ENCODE results near the gene TDRD10.
A peak's percentile ranks its signal among the peaks of the same experiment; 100 is the strongest.
"Not testable (repeated sequence)": the region's sequence is repeated elsewhere in the genome, so short reads cannot be mapped to it uniquely, and the experiment has no call there.

TDRD10 gene

DNA sequence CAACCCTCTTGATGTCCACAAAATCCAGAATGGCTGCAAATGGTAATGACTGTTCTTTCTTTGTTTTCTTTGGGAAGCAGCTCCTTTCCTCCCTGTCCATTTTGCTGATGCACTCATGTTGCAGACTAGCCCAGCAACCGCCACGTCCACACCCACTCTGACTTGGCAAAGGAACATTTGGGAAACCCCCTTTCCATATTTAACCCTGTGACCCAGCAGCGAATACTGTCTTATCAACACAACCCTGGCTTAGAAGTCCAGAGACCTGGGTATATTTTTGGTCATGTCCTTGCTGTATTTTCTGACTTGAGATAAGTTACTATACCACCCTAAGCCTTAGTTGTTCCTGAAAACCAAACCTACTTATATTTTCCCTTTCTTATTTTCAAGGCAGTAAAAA lies 18.3 kb downstream of the TDRD10 start:
- DNase-seq, result no peak

DNA sequence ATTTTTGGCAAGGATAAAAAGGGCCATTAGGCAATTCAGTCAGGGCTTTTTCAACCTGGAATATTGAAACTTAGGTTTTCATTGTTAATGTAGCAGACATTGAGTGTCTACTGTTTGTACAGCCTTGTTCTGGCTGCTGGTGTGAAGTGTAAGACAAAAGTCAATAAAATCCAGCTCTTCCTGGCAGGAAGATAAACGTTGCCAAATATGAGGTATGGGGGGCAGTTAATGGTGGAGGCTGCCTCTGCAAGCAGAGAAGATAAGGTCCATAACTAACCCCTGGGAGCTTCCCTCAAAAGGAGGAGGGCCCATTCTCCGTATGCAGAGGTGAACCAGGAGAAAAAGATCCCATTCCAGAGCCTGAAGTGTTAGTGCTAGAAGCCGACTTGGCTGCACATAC lies 19.7 kb downstream of the TDRD10 start:
- DNase-seq, result no peak

DNA sequence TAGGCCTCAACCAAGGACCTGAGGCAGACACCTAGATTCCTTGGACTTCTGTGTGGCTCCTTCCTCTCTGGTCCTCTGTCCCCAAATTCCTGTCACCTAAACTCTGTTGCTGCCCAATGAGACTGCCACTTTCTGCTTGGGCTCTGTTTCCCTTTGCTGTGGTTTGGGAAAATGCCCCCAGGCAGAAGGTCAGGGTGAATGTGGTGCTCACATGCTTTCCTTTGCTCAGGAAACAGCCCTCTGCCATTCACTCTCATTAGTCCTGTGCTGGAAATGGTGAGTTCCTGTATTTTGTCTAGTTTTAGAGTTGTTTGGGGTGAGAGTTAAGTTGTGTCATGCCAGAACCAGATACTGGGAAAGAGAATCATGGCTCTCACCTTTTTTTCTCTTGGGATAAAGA lies 22.9 kb downstream of the TDRD10 start:
- DNase-seq, result no peak

DNA sequence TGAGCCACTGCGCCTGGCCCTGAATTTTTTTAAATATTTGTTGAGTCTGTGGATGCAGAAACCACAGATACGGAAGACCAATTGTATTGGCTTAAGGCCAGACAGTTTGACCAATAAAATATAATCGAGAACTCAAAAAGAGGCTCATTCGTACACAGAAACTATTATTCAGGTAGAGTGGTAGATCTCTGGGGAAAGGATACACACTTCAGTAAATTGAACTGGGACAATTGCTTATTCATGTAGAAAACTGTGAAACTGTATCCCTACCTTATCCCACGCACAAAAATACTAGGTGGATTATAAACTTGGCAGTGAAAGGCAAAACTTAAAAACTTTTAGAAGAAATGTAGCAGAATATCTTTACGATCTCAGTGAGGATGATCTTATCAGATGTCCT lies 25.2 kb downstream of the TDRD10 start:
- DNase-seq, result no peak

DNA sequence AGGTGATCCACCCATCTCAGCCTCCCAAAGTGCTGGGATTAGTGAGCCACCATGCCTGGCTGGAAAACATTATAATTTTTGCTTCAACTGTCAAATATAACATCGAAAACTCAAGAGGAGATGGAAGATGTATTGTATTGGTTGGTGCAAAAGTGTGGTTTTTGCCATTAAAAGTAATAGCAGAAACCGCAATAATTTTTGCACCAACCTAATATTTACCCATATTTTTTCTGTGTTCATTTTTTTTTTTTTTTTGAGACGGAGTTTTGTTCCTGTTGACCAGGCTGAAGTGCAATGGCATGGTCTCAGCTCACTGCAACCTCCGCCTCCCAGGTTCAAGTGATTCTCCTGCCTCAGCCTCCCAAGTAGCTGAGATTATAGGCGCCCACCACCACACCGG lies 27.3 kb downstream of the TDRD10 start:
- DNase-seq, result no peak

DNA sequence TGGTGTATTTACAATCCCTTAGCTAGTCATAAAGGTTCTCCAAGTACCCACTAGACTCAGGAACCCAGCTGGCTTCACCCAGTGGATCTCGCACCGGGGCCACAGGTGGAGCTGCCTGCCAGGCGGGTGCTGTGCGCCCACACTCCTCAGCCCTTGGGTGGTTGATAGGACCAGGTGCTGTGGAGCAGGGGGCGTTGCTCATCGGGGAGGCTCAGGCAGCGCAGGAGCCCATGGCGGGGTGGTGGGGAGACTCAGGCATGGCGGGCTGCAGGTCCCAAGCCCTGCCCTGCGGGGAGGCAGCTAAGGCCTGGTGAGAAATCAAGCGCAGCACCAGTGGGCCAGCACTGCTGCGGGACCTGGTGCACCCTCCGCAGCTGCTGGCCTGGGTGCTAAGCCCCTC lies 29.9 kb downstream of the TDRD10 start:
- DNase-seq, result not testable (repeated sequence)

DNA sequence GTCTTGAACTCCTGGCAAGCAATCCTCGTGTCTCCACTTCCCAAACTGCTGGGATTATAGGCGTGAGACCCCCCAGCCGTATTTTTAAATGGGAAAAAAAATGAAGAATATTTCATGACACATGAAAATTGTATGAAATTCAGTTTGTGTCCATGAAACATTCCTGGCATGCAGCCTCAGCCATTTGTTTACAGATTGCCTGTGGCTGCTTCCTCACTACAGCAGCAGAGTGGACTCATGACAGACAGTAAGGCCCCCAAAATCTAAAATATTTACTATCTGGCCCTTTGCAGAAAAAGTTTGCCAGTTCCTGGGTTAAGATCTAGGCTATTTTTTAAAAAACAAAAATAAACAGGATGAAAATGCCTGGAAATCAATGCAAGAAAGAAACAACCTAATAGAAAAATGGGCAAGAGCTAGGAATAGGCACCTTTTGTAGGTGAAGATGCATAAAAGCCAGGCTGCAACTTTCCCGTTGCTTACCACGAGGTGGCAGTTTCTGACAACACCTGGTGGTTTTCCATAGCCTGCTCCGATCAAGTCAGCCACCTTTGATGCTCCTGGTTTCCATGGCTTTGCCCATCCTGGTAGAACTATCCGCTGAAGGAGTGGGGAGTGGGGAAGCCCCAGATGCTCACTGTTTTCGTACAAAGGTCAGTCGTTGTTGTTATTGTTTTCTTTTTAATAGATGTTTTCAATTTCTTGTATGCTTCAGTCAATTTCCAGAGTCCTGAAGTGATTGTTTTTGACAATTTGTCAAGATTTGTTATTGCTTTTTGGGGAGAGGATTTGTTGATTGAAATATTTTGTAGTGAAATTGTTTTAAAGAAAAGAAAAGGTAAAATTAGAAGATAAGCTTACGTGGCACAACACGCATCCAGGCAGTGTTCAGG lies 32.2 kb downstream of the TDRD10 start:
- no peak for DNase-seq

DNA sequence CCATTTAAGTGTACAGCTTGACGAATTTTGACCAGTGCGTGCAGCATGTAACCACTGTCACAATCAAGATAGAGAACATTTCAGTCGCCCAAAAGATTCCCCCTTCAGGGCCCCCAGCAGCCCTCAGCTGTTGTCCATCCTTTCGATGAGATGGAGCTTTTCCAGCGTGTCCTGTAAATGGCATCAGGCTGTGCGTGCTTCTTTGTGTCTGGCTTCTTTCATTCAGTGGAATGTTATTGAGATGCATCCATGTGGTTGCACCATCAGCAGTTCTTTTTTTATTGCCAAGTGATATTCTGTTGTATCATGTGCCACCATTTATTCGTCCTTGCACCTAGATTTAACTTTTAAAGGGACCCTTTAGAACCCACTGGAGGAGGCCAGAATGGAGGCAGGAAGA lies 34.6 kb downstream of the TDRD10 start:
- no peak for DNase-seq

DNA sequence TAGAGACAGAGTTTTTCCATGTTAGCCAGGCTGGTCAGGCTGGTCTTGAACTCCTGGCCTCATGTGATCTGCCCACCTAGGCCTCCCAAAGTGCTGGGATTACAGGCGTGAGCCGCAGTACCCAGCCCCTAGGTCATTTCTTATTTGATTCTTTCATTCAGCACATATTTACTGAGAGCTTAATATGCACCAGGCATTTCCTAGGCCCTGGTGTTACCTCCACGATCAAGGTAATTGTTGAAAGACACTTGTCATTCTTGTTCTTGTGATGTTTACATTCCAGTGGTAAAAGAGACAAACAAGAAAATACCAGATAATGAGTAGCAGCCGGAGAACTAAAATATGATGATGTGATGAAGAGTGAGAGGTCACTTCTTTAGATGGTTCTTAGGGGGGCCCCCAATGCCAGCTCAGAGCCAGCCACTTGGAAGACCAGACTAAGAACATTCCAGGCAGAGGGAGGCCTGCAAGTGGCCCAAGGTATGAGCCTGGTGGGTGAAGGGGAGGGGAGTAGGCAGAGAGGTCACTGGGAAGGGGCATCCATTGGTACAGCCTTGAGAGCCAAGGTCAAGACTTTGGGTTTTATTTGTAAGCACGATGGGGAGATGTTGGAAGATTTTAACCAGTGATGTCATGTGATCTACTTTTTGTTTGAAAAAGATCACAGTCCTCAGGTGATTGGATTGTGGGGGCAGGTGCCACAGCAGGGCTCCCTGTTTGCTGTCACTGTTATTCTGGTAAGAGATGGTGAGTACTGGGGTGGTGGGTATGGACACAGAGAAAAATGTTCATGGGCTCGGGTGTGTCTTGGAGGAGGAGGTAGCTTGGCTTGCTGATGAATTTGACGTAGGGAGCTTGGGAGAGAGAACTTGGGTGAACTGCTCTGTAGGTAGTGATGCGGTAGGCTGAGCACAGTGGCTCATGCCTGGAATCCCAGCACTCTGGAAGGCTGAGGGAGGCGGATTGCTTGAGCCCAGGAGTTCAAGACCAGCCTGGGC lies 37.8 kb downstream of the TDRD10 start:
- DNase-seq, result no peak

DNA sequence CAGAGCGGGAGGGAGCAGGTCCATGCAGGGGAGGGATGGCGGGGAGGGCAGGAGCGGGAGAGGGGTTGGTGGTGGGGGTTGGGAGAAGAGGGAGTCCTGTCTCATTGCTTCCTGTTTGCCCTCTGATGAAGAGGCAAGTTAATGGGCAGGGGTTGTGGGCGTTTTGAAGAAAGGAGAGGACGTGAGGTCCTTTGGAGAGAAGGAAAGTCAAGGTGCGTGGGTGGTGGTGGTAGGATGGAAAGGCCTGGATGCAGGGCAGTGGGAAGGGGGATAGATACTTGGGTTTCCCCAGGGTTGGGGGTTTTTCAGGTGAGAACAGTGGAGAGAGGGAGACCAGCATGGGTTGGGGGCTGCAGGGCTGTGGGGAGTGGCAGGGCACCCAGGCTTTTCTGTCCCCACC lies 39.2 kb downstream of the TDRD10 start:
- DNase-seq, result no peak

DNA sequence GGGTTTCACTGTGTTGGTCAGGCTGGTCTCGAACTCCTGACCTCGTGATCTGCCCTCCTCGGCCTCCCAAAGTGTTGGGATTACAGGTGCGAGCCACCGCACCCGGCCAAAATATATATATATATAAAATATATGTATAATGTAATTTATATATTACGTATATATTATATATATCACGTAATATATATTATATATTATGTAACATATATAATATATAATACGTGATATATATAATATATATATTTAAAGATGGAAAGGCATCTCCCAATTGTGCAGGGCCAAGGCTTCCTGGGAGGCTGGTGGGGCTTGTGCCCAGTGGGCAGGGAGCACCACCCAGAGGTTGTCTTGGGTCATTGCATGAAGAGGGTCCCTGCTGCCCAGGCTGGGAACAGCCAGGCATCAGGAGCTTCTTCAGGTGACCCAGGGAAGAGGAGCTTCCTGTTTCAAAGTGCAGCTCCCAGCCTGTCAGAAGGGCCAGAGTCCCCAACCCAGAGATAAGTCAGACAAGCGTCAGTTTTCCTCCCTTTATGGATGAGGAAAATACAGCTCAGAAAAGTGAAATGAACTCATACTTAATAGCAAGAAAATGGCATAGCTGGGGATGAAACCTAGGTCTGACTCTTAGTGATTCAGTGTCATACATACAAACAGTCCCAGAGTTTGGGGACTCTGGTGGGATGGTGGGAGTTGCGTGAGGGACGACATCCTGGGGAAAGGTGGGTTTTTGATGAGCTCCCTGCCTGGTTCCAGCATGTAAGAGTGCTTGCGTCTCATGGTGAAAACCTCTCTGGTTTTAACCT lies 44.4 kb downstream of the TDRD10 start:
- DNase-seq, result peak; percentile 32

DNA sequence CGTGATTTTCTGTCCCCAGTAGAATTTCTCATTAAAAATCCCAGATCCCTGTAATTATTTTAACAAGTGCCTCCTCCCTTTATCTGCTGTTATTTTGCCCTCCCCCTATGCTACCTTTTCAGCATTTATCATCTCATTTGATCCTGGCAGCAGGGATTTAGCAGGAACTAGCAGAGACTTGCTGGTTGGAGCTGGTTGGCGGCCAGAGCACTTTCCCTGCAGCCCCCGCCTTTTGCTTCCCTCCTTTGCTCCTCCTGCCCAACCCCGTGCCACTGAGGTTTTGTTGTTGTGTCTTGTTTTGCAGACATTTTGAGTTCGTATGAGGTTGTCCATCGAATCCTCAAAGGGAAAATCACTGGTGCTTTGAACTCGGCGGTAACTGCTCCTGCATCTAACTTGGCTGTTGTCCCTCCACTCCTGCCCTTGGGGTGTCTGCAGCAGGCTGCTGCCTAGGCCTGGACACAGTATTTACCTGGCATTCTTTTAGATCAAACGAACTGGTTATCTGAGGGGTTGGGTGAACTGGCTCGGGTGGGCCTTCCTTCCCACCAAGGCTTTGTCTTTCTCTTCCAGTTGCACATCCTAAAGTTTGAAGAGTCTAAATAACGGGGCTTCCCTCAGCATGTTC lies 45.2 kb downstream of the TDRD10 start:
- DNase-seq, result no peak

DNA sequence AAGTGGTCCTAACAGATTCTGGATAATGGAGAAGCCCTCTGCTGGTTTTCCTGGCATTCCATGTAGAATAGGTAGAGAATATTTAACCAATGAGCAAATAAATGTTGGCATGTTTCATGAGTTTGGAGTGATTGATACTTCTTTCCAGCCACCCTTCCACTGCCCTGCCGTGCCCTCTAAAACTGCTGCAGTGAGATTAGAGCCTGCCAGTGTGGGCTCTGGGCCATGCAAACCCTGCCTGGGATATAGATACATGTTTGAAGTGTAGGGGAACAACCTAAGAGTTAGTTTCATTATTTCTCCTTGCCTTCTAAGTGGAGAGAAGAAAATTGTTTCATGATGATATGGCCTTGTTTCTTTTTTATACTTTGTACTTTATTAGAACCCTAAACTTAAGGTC lies 46.0 kb downstream of the TDRD10 start:
- no peak for DNase-seq

DNA sequence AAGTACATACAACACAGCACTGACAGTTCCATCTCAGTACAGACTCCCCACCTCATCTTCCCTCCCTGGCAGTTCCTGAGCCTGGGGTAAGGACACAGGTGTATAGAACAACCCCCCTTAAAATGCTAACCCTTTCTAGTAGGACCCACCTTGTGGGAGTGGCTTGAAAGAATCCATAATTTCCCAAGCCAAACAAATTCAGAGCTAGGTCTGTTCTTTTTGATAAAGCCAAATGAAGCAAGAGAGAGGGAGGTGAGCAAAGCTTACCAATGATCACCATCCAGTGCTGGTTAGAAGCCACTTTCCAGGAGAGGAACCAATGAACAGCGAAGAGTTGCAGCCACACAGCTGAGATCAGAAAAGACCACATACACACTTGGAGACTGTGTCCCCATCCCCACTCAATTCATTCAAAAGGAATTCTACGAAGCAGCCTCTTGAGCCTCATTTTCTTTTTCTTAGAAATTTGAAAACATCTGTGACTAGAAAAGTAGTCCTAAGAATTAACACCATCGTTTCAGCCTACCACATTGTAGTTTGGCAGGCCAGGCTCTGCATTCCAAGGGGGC lies 47.3 kb downstream of the TDRD10 start:
- no peak for DNase-seq

DNA sequence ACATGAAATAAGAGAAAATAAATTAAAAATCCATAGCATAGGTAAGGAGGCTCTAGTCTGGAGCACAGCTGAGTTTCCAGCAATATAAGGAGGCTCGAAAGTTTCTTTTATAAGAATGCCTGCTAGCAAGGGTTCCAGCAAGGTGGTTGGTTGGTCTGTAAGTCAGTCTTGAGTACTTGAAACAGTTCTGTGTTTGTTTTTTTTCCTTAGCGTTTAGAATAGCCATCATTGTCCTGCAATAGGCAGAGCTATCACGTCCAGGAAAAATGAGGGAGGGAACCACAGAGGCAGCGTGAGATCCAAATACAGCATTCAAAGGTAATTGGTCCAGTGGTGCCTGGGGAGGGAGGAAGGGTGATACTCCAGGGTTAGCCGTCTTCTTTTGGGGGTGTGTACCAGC lies 48.1 kb downstream of the TDRD10 start:
- DNase-seq, result no peak

DNA sequence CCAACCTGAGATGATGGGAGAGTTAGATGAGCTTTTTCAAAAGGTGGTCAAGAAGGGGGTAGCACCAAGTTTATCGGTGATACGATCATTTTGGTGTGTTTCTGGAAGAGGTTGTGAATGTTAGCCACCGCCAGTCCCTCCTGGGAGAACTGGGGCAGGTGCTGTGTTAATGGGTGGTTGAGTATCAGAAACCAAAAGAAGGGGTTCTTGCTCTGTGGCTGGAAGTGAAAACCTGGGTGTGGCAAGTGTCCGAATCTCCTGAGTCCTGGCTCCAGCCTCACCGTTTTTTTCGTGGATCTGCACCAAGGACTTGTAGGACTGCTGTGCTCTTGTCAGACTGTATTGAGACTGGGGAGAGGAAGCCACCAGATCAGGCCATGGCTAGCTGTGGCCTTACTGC lies 48.6 kb downstream of the TDRD10 start:
- no peak for DNase-seq

DNA sequence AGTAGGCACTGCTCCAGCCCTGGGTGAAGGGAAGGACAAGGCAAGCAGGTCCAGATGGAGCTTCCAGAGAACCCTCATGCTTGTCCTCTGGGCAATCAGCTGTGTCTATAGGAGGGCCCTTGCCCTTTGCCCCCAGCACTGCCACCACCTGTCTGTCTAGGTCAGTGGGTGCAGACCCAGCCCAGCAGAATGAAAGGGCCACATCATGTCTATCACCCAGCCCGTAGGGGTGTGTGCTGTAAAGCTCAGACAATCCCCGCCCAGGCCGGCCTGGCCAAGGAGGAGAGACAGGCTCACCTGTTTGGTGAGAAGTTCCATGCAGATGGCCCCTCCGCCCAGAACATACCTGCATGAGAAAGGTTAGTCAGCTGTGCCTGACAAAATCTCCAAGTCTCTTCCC lies 49.5 kb downstream of the TDRD10 start:
- DNase-seq, result no peak

DNA sequence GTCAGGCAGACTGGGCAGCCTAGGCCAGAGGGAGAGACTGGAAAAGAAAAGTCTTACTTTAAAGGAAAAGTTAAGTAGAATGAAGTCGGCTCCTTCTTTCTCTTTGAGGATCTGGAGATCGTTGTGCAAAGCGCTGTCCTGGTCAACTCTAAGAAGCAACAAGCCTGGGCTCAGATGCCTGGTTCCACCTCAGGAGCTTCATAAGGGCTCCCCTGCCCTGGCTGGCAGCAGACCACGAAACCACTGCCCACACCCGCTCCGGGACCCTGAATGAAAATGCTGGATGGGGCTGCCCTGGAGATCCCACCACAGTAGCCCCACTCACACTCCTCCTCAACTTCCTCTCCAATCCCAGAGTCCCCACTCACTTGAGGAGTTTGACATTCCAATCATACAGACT lies 50.0 kb downstream of the TDRD10 start:
- no peak for DNase-seq

DNA sequence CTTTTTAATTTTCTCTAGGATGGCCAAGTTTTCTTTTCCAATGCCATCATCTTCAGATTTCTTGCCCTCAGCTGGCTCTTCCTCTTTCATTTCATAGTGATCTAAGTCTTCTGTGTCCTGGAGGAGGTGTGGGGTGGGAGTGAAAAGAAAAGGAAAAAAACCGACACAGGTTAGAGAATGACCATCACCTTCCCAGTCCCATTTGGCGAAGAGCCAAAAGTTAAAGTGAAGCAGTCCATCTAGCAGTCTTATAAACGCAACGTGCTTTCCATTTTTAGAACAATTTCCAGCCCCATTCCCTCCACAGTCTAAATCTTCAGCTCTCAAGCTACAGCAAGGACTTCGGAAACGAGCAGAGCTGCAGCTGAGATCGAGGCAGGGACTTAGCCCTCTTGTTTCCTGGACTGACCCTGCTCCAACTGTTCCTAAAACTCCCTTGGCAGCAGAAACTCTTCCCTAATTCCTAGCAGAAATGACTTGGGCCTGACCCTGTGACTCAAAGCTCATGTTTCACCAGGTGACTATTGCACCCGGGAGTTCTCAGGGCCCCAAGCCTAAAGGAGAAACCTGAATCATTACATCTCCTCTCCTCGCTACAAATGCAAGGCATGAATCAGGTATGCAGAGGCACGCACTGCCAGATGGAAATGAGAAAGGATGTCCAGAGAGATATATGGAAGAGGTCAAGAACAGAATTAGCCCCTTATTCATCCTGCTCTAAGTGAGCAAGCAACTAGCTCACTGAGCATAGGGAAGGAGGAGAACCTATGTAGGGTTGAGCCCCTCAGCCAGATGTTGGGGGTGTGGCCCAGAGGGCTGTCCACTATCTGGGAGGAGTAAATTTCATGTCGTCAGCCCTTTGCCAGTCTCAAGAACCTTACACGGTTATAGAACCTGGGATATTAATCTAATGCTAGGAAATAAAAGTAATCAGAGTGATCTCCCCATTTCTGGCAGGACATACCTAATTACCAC lies 51.3 kb downstream of the TDRD10 start:
- no peak for DNase-seq

DNA sequence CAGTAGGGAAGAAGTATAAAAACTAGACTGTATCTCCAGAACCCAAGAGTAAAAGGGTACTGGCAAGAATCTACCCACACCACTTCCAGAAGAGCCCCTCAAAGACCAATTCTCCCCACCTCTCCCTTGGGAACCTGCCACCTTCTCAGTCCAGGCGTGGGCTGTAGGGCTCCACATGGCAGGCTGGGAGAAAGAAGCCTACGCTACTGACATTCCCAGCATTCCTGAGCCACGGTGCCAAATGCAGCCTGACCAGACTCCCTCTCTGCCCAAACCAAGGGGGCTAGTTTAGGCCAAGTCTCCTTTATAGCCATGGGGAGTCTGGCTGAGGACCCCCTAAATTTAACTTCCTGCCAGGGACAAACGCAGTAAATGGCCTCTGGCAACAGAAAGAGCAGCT lies 54.4 kb downstream of the TDRD10 start:
- no peak for DNase-seq

All from stimulated activated naive CD4-positive, alpha-beta T cell treated with Interleukin-2 at 50 U/mL for 16 hours (primary cell).